Activated T-cell treated with anti-CD3 and anti-CD28 coated beads for 48 hours (primary cell): Measurements from ENCODE around the gene CLEC2D.
"Not testable (repeated sequence)": the region's sequence is repeated elsewhere in the genome, so short reads cannot be mapped to it uniquely, and the experiment has no call there.

Experiments
- DNase-seq: peaks from one replicate; pipeline ENCODE4 v3.0.0-alpha.2; 2020; ENCODE audit warnings: low read depth

CLEC2D gene

GRCh38 chr12:9660046-9660445, 9.5 kb upstream of the CLEC2D start:
- no peak for DNase-seq

- no peak for DNase-seq
Measured at GRCh38 chr12:9661720-9662119, 7.8 kb upstream of the CLEC2D start.

GRCh38 chr12:9662488-9662887, 7.0 kb upstream of the CLEC2D start:
- DNase-seq = no peak

GRCh38 chr12:9667403-9668160, 1.9 kb upstream of the CLEC2D start:
- DNase-seq = no peak

- DNase-seq = no peak
Measured at GRCh38 chr12:9668161-9669018, 1.1 kb upstream of the CLEC2D start.

GRCh38 chr12:9669019-9669326, 540 bp upstream of the CLEC2D start:
- DNase-seq = no peak

GRCh38 chr12:9672340-9672739, 2.8 kb downstream of the CLEC2D start:
- not testable (repeated sequence) for DNase-seq

- peak; percentile 66 for DNase-seq
Measured at GRCh38 chr12:9673404-9674225, 4.1 kb downstream of the CLEC2D start.

- no peak for DNase-seq
Measured at GRCh38 chr12:9674226-9674590, 4.7 kb downstream of the CLEC2D start.

GRCh38 chr12:9682508-9682907, 13.0 kb downstream of the CLEC2D start:
- DNase-seq = not testable (repeated sequence)

GRCh38 chr12:9682949-9683348, 13.4 kb downstream of the CLEC2D start:
- DNase-seq = not testable (repeated sequence)

- not testable (repeated sequence) for DNase-seq
Measured at GRCh38 chr12:9685366-9685765, 15.9 kb downstream of the CLEC2D start.

GRCh38 chr12:9685915-9686314, 16.4 kb downstream of the CLEC2D start:
- no peak for DNase-seq

GRCh38 chr12:9687228-9687627, 17.7 kb downstream of the CLEC2D start:
- no peak for DNase-seq

GRCh38 chr12:9692909-9693308, 23.4 kb downstream of the CLEC2D start:
- no peak for DNase-seq

GRCh38 chr12:9694241-9694640, 24.7 kb downstream of the CLEC2D start:
- no peak for DNase-seq

- DNase-seq = not testable (repeated sequence)
Measured at GRCh38 chr12:9695150-9695549, 25.6 kb downstream of the CLEC2D start.

- DNase-seq = not testable (repeated sequence)
Measured at GRCh38 chr12:9695661-9696060, 26.1 kb downstream of the CLEC2D start.

- DNase-seq = no peak
Measured at GRCh38 chr12:9697619-9698018, 28.1 kb downstream of the CLEC2D start.

GRCh38 chr12:9698681-9699080, 29.2 kb downstream of the CLEC2D start:
- DNase-seq = no peak

- no peak for DNase-seq
Measured at GRCh38 chr12:9699269-9699897, 29.9 kb downstream of the CLEC2D start.
